Measurements from ENCODE around the gene ZNF48.

The ZNF48 gene

DNA sequence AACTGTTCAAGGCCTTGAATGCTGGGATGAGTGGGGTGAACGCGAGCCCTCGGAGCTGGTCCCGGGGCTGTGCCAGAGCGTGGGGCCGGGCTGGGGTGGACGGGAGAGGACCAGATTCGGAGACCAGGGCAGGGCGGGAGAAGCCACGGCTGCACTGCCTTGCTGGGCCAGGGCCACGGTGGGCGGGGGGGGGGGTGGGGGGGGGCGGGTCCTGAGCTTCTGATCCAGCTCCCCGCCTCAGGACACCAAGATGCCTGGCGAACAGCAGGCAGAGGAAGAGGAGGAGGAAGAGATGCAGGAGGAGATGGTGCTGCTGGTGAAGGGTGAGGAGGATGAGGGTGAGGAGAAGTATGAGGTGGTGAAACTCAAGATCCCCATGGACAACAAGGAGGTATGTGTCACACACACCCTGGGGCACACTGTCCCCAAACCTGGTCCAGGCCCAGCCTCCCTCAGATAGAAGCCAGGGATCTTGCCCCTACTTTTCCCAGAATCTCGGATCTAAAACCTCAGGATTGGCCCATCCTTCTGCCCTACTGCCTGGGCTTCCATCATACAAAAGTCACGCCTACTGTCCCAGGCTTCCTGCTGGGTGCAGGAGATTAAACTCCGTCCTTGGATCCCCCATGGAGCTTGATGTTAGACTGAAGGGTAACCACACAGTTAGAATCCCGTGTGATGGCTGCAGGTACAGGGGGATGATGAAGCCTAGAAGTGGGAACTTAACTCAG lies 12.7 kb downstream of the ZNF48 start:
- peak; percentile 36 for DNase-seq

DNA sequence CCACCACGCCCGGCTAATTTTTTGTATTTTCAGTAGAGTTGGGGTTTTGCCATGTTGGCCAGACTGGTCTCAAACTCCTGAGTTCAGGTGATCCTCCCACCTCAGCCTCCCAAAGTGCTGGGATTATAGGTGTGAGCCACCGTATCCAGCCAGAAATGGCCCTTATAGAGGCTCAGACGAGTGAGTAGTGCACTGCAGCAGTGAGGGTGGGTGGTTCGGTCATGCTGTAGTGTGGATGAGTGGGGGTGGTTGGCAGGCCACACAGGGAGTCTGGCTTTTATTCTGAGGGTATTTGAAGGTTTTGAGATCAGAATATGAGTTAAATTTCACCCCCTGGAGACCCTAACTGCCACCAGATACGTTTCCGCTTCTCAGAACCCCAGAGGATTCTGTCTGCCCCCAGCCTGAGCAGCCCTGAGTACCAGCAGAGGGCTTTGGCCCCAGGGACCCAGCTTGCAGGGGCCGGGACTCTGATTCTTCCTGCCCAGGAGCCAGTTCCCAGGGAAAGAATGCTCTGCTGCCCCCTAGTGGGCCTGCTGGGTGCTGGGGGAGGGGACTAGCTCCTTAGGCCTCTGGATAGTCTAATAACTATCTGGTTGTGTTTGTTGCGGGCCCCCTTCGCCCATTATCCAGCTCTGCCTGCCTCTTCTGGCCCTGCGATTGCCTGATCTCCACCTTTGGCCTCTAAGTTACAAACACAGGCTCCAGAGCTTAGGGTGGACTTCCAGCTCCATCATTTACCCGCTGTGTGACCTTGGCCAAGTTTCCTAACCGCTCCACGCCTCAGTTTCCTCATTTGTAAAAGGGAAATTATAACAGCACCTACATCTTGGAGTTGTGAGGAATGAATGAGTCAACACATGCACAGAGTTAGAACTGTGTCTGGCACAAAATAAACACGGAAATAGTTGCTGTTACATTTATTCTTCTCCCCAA lies 14.2 kb downstream of the ZNF48 start:
- peak; percentile 86 for DNase-seq

- no peak for DNase-seq
Observed at GRCh38 chr16:30413112-30413806, 18.0 kb downstream of the ZNF48 start.

GRCh38 chr16:30414159-30414558 lies 18.9 kb downstream of the ZNF48 start:
- no peak for DNase-seq

DNA sequence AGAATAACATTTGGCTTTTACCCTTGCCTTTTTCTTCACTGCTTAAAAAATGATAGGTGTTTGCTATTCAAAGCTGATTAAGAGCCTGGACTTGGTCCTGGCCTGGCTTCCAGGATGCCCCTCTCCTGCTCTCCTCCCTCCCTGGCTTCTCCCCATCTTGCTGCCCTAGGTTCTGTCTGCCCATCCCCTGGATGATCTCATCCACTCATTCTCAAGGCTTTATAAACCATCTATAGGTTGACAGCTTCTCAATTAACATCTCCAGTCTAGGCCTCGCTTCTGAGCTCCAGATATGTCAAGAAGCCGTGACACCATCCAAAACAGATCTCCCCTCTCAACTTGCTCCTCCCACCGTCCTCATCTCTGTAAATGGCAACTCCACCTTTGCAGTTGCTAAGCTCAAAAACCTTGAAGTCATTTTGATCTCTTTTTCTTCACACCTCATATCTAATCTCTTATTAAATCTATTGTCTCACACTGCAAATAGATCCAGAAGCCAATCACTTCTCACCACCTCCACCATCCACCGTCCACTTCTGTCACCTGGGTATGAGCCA lies 20.9 kb downstream of the ZNF48 start:
- no peak for DNase-seq

- DNase-seq = no peak
Observed at GRCh38 chr16:30416624-30417528, 21.7 kb downstream of the ZNF48 start.

DNA sequence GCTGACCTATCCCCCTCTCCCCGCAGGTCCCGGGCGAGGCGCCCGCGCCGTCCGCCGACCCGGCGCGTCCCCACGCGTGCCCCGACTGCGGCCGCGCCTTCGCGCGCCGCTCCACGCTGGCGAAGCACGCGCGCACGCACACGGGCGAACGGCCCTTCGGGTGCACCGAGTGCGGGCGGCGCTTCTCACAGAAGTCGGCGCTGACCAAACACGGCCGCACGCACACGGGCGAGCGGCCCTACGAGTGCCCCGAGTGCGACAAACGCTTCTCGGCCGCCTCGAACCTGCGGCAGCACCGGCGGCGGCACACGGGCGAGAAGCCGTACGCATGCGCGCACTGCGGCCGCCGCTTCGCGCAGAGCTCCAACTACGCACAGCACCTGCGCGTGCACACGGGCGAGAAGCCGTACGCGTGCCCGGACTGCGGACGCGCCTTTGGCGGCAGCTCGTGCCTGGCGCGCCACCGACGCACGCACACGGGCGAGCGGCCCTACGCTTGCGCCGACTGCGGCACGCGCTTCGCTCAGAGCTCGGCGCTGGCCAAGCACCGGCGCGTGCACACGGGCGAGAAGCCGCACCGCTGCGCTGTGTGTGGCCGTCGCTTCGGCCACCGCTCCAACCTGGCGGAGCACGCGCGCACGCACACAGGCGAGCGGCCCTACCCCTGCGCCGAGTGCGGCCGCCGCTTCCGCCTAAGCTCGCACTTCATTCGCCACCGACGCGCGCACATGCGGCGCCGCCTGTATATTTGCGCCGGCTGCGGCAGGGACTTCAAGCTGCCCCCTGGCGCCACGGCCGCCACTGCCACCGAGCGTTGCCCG lies 22.5 kb downstream of the ZNF48 start:
- peak; percentile 88 for DNase-seq

- DNase-seq = no peak
Observed at GRCh38 chr16:30418350-30419181, 23.3 kb downstream of the ZNF48 start.

DNA sequence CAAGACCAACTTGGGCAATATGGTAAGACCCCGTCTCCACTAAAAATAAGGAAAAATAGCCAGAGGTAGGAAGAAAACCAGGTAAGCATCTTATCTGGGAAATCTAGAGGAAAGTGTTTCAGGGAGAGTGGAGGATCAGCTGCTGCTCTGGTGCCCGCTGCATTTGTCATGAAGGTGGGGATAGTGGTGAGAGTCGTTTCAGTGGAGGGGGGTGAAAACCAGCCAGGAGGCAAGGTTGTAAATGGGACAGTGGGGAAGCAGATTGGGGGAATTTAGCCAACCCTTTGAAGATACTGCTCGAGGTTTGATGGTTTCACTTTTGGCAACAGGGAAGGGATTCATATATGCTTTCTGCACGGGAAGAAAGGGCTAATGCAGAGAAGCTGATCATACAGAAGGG lies 25.8 kb downstream of the ZNF48 start:
- DNase-seq = no peak

GRCh38 chr16:30428055-30428454 lies 32.8 kb downstream of the ZNF48 start:
- no peak for DNase-seq

- no peak for DNase-seq
Observed at GRCh38 chr16:30429418-30429677, 34.1 kb downstream of the ZNF48 start.

DNA sequence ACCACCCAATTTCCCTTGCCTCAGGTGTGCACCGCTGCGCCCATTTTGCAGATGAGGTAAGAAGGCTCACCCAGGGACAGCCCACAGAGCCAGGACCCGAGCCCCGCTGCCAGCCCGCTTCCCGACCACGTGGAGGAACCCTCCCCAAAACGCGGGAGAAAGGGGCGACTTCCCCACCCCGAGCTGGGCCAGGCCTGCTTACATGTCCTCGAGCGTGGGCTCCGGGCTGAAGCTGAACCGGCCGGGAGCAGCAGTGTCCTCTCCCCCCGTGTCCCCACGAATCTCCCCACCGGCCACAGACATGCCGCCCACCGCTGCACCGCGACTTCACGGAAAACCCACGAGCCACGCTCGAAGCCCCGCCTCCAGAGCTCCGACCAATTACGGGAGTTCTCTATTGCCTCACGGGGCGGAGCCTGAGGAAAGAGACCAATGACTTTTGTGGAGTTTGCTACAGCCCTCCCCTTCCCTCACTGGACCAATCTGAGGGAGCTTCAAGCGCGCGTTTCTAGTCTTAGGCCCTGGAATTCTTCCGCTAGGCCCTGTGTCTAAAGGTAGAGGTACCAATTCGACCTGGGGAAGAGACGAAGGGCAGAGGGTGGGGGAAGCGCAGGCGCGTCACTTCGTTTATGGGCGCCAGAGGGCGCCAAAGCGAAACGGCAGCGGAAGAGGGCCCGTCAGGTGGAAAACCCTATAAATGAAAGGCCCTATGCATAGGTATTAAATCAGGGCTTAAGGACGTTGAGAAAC lies 34.6 kb downstream of the ZNF48 start, which contains the start of gene DCTPP1:
Gene DCTPP1, minus strand, starts transcription at position 353 of the 750 bp plus-strand sequence. Its CDS starts 50 bp downstream, at position 303.
- peak; percentile 99 for DNase-seq

DNA sequence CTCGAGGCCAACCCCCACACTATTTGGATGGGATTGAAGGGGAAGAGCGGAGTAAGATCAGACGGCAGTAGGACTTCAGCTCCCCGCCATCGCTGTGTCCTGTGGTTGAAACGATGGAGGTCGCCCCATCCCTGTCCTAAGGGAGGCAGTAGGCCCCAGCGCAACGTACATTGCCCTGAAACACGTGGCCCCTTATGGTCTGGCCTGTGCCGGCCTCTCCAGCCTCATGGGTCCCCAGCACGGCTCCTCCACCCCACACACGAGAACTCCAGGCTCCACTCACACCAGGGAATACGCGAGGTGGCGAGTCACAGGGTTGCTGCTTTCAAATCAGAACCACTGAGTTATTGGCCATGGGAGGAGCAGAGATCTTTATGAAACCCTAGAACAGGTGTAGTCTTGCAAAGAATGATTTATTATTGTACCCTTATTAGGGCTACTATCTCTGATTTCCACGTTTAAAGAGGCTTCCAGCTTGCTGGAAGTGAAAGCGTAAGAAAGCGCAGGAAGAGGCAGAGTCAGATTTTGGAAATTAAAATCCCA lies 35.3 kb downstream of the ZNF48 start:
- DNase-seq = no peak

- no peak for DNase-seq
Observed at GRCh38 chr16:30434852-30435251, 39.6 kb downstream of the ZNF48 start.

GRCh38 chr16:30437511-30438046 lies 42.4 kb downstream of the ZNF48 start:
- no peak for DNase-seq

GRCh38 chr16:30438835-30439234 lies 43.6 kb downstream of the ZNF48 start:
- no peak for DNase-seq

GRCh38 chr16:30439720-30440348 lies 44.6 kb downstream of the ZNF48 start:
- no peak for DNase-seq

GRCh38 chr16:30443631-30444030 lies 48.4 kb downstream of the ZNF48 start:
- no peak for DNase-seq
